Epithelial cell of proximal tubule (primary cell): ENCODE results near the gene SMURF1. TPM values are rescaled to one million over a fixed set of nuclear protein-coding genes. Genes with fewer than 3 reads are reported as not detected.

Experiments used
- DNase-seq: peaks from one replicate; pipeline ENCODE4 v3.0.0-alpha.2; 2011; ENCODE audit warnings: low read depth
- H3K4me3 ChIP-seq: 2 replicates; pipeline ENCODE4 v1.5.1; 2011; ENCODE audit warnings: low read depth, mild to moderate bottlenecking, low read length
- total RNA-seq: library from RNA; depleted of rRNA; stranded (reverse); fragments of >200 nt; gene quantifications from 2 replicates; pipeline ENCODE4 v1.2.3, GENCODE V29; 2015
- TF ChIP-seq, protein P1 (sequence below): conservative IDR thresholded peaks from 2 replicates; pipeline ENCODE4 v1.5.1; 2012; ENCODE audit warnings: low read depth, mild to moderate bottlenecking, low read length

Gene SMURF1
- total RNA-seq, 1 donor from 2014 or later, result 30.7 TPM

DNA sequence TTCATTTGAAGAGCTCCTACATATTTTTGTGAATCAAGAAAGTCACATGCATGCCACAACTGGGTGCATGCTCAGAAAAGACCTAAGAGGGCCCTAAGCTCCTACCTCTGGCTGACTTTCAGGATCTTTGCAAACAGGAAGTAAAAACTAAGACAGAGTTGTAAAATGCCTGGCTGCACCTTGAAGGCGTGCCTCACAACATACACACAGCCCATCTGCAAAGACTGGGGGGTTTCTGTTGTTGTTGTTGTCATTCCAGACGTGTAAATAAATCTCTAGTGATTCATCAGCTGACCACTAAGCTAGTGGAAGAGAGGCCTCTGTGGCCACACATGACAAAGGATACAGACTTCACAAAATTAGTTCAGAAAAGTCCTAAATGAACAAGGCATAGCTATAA, 31.8 kb downstream of the SMURF1 start:
- no peak overlapping the region for H3K4me3 ChIP-seq
- TF ChIP-seq, protein P1, sequence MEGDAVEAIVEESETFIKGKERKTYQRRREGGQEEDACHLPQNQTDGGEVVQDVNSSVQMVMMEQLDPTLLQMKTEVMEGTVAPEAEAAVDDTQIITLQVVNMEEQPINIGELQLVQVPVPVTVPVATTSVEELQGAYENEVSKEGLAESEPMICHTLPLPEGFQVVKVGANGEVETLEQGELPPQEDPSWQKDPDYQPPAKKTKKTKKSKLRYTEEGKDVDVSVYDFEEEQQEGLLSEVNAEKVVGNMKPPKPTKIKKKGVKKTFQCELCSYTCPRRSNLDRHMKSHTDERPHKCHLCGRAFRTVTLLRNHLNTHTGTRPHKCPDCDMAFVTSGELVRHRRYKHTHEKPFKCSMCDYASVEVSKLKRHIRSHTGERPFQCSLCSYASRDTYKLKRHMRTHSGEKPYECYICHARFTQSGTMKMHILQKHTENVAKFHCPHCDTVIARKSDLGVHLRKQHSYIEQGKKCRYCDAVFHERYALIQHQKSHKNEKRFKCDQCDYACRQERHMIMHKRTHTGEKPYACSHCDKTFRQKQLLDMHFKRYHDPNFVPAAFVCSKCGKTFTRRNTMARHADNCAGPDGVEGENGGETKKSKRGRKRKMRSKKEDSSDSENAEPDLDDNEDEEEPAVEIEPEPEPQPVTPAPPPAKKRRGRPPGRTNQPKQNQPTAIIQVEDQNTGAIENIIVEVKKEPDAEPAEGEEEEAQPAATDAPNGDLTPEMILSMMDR, result no peak

DNA sequence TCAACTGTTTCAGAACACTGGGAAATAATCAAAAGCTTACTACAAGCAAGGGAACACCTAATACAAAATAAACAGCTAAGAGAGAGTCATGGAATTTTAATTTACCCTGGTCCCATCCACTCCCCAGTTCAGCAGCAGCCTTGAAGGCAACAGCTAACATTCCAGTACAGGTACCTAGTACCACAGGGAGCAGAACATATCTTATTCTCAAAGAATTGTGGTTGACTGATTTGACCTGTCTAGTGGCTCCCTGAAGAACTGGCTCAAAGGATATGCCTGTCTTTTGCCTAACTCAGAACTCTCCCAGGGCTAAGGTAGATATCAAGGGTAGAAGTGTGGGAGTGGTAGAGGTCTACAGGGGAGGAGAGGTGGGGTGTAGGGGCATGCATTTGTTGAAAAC, 32.3 kb downstream of the SMURF1 start:
- no peak for DNase-seq
- H3K4me3 ChIP-seq, result no peak overlapping the region
- TF ChIP-seq, protein P1, result no peak

More for the DNA sequence above, 31.8 kb downstream of the SMURF1 start:
- DNase-seq, result peak; percentile 47

DNA sequence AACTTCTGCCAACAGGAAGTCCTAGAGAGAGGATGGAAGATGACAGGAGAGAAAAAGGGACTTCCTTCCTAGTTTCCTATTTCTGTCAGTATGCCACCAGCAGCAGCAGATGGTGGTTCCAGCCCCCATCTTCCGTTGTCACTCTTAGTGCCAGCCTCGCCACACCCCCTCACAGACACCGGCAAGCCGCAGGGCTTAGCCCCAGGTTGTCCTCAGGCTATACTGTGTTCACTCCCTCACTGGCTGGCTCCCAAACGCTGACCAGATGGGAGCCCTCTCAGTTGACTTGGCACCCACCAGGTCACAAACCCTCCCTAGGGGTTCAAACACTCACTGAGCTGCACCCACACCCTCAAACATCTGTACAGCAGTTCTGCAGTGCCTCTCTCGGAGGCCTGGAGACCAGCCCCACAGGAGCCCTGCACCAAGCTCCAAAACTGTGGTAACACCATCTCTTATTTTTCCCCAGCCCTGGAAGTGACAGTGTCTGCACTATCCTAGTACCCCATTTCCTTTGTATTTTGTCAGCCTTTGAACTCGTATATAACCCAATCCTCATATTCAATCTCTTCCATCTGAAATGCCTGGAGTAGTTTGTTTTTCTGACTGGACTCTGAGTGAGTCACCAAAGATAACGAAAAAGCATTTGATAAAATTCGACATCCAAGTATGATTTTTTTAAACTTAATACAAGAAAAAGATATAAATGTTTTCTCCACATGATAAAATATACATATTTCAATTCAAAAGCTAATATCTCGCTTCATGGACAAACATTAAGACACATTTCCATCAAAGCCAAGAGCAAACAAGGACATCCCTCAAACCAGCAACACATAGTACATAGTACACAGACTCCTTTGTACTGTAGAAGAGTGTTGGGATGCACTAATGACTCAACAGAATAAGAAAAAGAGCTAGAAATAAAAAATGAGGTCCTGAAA, 34.5 kb downstream of the SMURF1 start:
- TF ChIP-seq, protein P1, result no peak
- no peak overlapping the region for H3K4me3 ChIP-seq
- DNase-seq, result no peak

DNA sequence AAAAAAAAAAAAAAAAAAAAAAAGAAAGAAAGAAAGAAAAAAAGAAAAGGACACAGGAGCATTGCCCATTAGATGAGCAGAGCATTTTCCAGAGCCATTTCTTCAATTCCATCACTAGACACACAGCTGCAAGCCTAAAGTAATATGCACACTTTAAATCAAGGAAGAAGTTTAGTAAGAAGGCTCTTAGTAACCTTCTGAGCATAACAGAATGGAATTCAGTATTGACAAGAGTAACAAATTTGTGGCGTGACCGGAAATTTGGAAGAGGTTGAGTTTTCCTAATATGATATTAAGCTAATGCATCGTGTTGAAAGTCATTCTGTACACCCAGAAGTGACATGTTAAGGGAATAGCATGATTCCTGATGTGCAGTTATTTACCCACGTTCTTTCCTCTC, 35.3 kb downstream of the SMURF1 start:
- H3K4me3 ChIP-seq, result no peak overlapping the region
- TF ChIP-seq, protein P1, result no peak
- no peak for DNase-seq

DNA sequence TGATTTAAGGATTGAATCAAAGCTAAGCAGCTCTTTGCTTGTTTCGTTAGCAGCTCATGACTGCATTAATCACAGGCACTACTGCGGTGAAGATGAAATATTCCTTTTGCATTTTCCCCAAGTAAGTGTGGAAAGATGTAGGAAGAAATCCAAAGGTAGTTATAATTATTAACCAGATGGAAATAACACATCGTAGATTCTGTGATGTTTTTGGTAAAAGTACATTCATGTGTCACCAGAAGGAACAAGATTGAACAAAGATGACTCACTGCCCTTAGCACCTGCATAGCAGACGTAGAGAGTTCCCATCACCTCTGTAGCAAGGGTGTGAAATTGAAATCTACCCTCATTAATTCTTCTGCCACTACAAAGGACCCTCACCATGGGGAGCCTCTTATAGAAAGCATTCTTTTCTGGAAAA, 37.1 kb downstream of the SMURF1 start:
- H3K4me3 ChIP-seq, result peak overlapping the region; percentile 22
- peak; percentile 92 for DNase-seq
- TF ChIP-seq, protein P1, result no peak

DNA sequence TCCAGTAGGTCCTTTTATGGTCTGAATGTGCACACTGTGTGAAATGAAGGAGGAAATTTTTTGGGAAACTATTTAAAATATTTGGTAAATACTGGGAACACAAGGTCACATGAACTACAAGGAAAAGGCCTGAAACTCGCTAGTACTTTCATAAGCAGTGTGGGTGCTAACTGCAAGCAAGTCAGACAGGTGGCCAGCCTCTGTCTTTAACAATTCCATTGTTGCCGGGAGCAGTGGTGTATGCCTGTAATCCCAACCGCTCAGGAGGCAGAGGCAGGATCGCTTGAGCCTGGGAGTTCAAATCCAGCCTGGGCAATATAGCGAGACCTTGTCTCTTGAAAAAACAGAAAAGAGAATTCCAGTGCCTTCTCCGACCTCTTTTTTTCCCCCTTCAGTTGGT, 37.5 kb downstream of the SMURF1 start:
- TF ChIP-seq, protein P1, result no peak
- DNase-seq, result no peak
- H3K4me3 ChIP-seq, result peak overlapping the region; percentile 22
